Posterior vena cava (tissue), 2 donors: Measurements from ENCODE around the gene TREM2. TPM values are rescaled to one million over a fixed set of nuclear protein-coding genes. Genes with fewer than 3 reads are reported as not detected.

Experiments used
- DNase-seq: peaks from one replicate; pipeline ENCODE4 v3.0.0-alpha.2; 2020; ENCODE audit warnings: low spot score
- intact Hi-C, 2 donors: fragments of 100-400 bp; cut with DNase I; formaldehyde crosslinking; loops; one replicate each; pipeline versions ENCODE4 v1.14.1 to v1.14.2; 2022 to 2023
- total RNA-seq, 2 donors: library from RNA; stranded (reverse); fragmentation: NEBNext Ultra II Directional; extraction: Animal tissue kit (Norgen Biotek cat#: 25700); gene quantifications; one replicate each; pipeline ENCODE4 v1.2.1, GENCODE V29; 2021
- donor health status: DM: yes; HTN: yes; CAD: no.
- donor health status: DM: yes; HTN: yes; CAD: no.

The TREM2 gene
- total RNA-seq, 2 donors from 2014 or later, result 3.8 to 8.6 TPM

- intact Hi-C loops, result no loop called here
- no peak for DNase-seq
Observed at GRCh38 chr6:41187924-41188886, 25.3 kb upstream of the TREM2 start.

GRCh38 chr6:41186031-41186562, 23.2 kb upstream of the TREM2 start:
- intact Hi-C loops, result no loop called here

GRCh38 chr6:41184761-41185160, 21.8 kb upstream of the TREM2 start:
- DNase-seq, result no peak
- intact Hi-C loops, result no loop called here

More at GRCh38 chr6:41186031-41186562, 23.2 kb upstream of the TREM2 start:
- no peak for DNase-seq

GRCh38 chr6:41182069-41183034, 19.4 kb upstream of the TREM2 start:
- intact Hi-C loops, result no loop called here
- no peak for DNase-seq

- intact Hi-C loops, result no loop called here
- no peak for DNase-seq
Observed at GRCh38 chr6:41181566-41181965, 18.6 kb upstream of the TREM2 start.

- DNase-seq, result no peak
- intact Hi-C loops, result no loop called here
Observed at GRCh38 chr6:41179163-41179562, 16.2 kb upstream of the TREM2 start.

- intact Hi-C loops, result no loop called here
- no peak for DNase-seq
Observed at GRCh38 chr6:41177695-41178094, 14.8 kb upstream of the TREM2 start.

GRCh38 chr6:41177287-41177686, 14.4 kb upstream of the TREM2 start:
- DNase-seq, result no peak
- intact Hi-C loops, result no loop called here

- intact Hi-C loops, result no loop called here
- no peak for DNase-seq
Observed at GRCh38 chr6:41176189-41176588, 13.3 kb upstream of the TREM2 start.

- DNase-seq, result no peak
- intact Hi-C loops, result no loop called here
Observed at GRCh38 chr6:41175084-41175483, 12.2 kb upstream of the TREM2 start.

GRCh38 chr6:41174610-41175009, 11.7 kb upstream of the TREM2 start:
- intact Hi-C loops, result no loop called here
- no peak for DNase-seq

GRCh38 chr6:41171908-41172307, 9.0 kb upstream of the TREM2 start:
- DNase-seq, result no peak
- intact Hi-C loops, result no loop called here

GRCh38 chr6:41170547-41171160, 7.7 kb upstream of the TREM2 start:
- intact Hi-C loops, result no loop called here
- DNase-seq, result no peak

- intact Hi-C loops, result no loop called here
- no peak for DNase-seq
Observed at GRCh38 chr6:41167173-41167963, 4.5 kb upstream of the TREM2 start.

- intact Hi-C loops, result no loop called here
- DNase-seq, result no peak
Observed at GRCh38 chr6:41164551-41165120, 1.7 kb upstream of the TREM2 start.

- DNase-seq, result no peak
- intact Hi-C loops, result no loop called here
Observed at GRCh38 chr6:41163419-41163717, 452 bp upstream of the TREM2 start.

GRCh38 chr6:41161851-41162552, 914 bp downstream of the TREM2 start:
- intact Hi-C loops, result no loop called here

GRCh38 chr6:41161380-41161779, 1.5 kb downstream of the TREM2 start:
- intact Hi-C loops, result no loop called here
- DNase-seq, result no peak

More at GRCh38 chr6:41161851-41162552, 914 bp downstream of the TREM2 start:
- no peak for DNase-seq
